A673 (cell line): ENCODE results near the gene BTBD19. TPM values are rescaled to one million over a fixed set of nuclear protein-coding genes. Genes with fewer than 3 reads are reported as not detected.

ENCODE experiments used
- BruUV-seq: library from RNA; stranded (reverse); fragments of 400-500 nt; replicated peaks from 2 replicates; lab custom pipeline; 2021; lab: Mats Ljungman, UMichigan
- CTCF ChIA-PET: fragments of 300-600 bp; sonication (Branson Sonifier 250); formaldehyde crosslinking; loops from one replicate; lab custom pipeline; 2022; ENCODE audit warnings: antibody characterized with exemption; lab: Charles Lee
- POLR2A ChIA-PET: fragments of 300-600 bp; sonication (Branson Sonifier 250); formaldehyde crosslinking; loops from one replicate; lab custom pipeline; 2022; ENCODE audit warnings: antibody characterized with exemption; ENCODE audit not compliant: low non-redundant PET; lab: Charles Lee
- DNase-seq: peaks from one replicate; pipeline ENCODE4 v3.0.0-alpha.2; 2015; ENCODE audit warnings: low spot score
- H3K27ac ChIP-seq: fragments of 200-600 bp; sonication (generic); 2 replicates; pipeline ENCODE4 v1.5.1; 2016; ENCODE audit warnings: mixed run types, low read depth, mild to moderate bottlenecking, mixed read lengths, antibody characterized with exemption, low read length; ENCODE audit not compliant: poor library complexity, severe bottlenecking
- H3K27me3 ChIP-seq: fragments of 200-600 bp; sonication (generic); replicated peaks from 2 replicates; pipeline ENCODE4 v1.6.1; 2017; ENCODE audit warnings: mixed run types, low read depth, mild to moderate bottlenecking, mixed read lengths, antibody characterized with exemption, low read length; ENCODE audit not compliant: insufficient read depth, poor library complexity
- H3K36me3 ChIP-seq: fragments of 200-600 bp; sonication (generic); 2 replicates; pipeline ENCODE4 v1.6.1; 2016; ENCODE audit warnings: mixed run types, mild to moderate bottlenecking, mixed read lengths, antibody characterized with exemption, low read length; ENCODE audit not compliant: insufficient read depth, poor library complexity, severe bottlenecking
- H3K4me1 ChIP-seq: fragments of 200-600 bp; sonication (generic); 2 replicates; pipeline ENCODE4 v1.6.1; 2017; ENCODE audit warnings: mixed run types, mild to moderate bottlenecking, mixed read lengths, antibody characterized with exemption, low read length; ENCODE audit not compliant: insufficient read depth, poor library complexity, severe bottlenecking
- H3K4me3 ChIP-seq: fragments of 200-600 bp; sonication (generic); 2 replicates; pipeline ENCODE4 v1.5.1; 2016; ENCODE audit warnings: low read depth, mixed run types, mild to moderate bottlenecking, mixed read lengths, low read length; ENCODE audit not compliant: poor library complexity, severe bottlenecking
- H3K9me3 ChIP-seq: fragments of 200-600 bp; sonication (generic); 2 replicates; pipeline ENCODE4 v1.6.1; 2016; ENCODE audit warnings: mixed run types, low read depth, mild to moderate bottlenecking, mixed read lengths, antibody characterized with exemption, low read length; ENCODE audit not compliant: poor library complexity, severe bottlenecking
- EZH2 ChIP-seq: fragments of 200-600 bp; sonication (generic); IDR thresholded peaks from 2 replicates; pipeline ENCODE4 v1.6.1; 2017; ENCODE audit warnings: borderline replicate concordance, low read depth, mild to moderate bottlenecking, mixed read lengths, antibody characterized with exemption, low read length; ENCODE audit not compliant: poor library complexity, severe bottlenecking
- intact Hi-C: fragments of 100-400 bp; cut with micrococcal nuclease; formaldehyde crosslinking; loops from one replicate; pipeline ENCODE4 v1.10.0; 2022; ENCODE audit not compliant: unreplicated experiment
- total RNA-seq: library from RNA; stranded (reverse); gene quantifications from 2 replicates; pipeline ENCODE4 v1.2.3, GENCODE V29; 2021
- TF ChIP-seq, protein P1 (sequence below): fragments of 300-800, 200-600 bp; sonication (generic); conservative IDR thresholded peaks from 2 replicates; pipeline ENCODE4 v1.5.1; 2017; ENCODE audit warnings: low read depth, mild to moderate bottlenecking, antibody characterized with exemption, low read length, moderate library complexity, mixed read lengths

The BTBD19 gene
- total RNA-seq, 1 experiment from 2014 or later, result 10.3 TPM

DNA sequence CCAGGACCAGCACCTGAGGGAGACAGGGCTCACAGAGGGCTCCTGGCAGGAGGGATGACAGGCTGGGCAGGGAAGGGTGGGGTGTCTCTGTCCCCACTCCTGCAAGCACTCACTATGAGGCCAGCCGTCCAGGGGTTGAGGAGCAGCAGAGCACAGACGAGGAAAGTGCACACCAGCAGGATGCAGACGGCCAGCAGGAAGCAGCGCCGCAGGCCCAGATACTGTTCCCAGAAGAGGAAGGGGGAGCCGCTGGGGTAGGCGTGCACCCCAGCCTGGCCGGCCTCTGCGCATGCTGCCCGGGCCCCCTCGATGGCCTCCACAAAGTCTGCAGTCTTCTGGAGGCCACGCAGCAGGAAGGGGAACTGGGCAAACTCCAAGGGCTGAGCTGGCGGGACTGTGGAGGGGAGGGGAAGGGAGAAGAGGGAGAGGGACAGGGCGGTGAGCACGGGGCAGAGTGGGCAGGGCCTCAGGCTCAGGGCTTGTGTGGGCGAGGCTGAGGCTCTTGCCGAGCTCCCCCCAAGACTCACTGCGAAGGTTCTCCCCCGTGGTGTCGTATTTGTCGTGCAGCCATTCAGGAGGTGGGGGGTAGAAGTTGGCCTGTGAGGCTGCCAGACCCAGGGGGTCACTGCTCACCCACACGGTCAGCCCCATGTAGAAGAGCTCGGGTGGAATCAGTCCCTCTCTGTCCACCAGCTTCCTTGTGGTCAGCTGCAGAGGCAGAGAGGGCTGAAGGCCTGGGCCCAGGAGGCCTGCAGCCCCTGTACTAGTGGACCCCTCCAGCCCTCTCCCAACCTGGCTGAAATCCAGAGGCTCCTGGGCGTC lies 18.3 kb downstream of the BTBD19 start:
- H3K36me3 ChIP-seq, result no peaks in the 10 kb centered on the region
- ChIA-PET POLR2A (interaction anchor here (0.6 kb wide), 1 partner anchor 1817 kb away, joined by 3 read pairs; no protein-coding TSS in a partner anchor), CTCF (no interaction called here)
- no peak overlapping the region for H3K27ac ChIP-seq
- peaks cover 11% of the 10 kb centered on the region for H3K4me1 ChIP-seq
- H3K9me3 ChIP-seq, result no peaks in the 10 kb centered on the region
- no peak for DNase-seq
- BruUV-seq, result no TSS peak
- no peak overlapping the region for H3K4me3 ChIP-seq
- intact Hi-C loops, result no loop called here
- no peaks in the 10 kb centered on the region for H3K27me3 ChIP-seq
- TF ChIP-seq, protein P1, sequence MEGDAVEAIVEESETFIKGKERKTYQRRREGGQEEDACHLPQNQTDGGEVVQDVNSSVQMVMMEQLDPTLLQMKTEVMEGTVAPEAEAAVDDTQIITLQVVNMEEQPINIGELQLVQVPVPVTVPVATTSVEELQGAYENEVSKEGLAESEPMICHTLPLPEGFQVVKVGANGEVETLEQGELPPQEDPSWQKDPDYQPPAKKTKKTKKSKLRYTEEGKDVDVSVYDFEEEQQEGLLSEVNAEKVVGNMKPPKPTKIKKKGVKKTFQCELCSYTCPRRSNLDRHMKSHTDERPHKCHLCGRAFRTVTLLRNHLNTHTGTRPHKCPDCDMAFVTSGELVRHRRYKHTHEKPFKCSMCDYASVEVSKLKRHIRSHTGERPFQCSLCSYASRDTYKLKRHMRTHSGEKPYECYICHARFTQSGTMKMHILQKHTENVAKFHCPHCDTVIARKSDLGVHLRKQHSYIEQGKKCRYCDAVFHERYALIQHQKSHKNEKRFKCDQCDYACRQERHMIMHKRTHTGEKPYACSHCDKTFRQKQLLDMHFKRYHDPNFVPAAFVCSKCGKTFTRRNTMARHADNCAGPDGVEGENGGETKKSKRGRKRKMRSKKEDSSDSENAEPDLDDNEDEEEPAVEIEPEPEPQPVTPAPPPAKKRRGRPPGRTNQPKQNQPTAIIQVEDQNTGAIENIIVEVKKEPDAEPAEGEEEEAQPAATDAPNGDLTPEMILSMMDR, result no peak
- no peak for TF ChIP-seq EZH2

DNA sequence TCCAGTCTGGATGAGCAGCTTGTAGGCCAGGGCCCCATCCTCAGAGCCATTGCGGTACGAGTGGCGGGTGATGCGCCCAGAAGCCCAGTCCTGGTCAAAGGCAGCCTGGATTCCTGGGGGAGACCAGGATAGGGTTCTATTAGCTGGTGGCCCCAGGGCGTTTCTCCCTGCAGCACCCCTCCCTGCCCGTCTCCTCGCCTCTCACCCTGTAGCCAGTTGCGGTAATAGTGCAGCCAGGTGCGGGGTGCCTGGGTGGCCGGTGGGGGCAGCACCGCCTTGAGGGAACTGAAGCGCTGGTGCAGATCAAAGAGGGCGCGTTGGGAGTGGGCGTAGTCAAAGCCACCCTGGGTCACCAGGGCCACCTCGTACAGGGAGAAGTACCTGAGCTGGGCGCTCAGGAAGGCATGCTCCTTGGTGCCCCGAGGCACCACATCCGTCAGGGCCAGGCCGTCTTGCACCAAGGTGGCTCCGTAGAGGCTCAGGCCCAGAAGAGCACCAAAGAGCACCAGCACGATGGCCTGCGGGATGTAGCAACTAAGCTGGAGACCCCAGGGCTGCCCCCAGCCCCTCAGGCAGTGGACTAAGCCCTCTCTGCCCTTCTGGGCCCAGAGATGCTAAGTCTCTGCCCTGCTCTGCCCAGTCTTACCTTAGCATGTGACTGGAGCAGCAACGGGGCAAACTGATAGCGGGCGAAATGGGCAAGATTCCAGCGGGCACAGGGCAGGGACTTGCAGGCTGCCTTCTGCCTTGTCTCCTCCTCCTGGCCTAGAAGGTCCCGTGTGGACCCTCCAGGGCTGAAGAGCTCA lies 19.1 kb downstream of the BTBD19 start:
- Histone ChIP-seq H3K27me3 (no peaks in the 10 kb centered on the region), H3K4me3 (no peak overlapping the region), H3K4me1 (peaks cover 13% of the 10 kb centered on the region), H3K27ac (no peak overlapping the region), H3K36me3 (no peaks in the 10 kb centered on the region), H3K9me3 (no peaks in the 10 kb centered on the region)
- BruUV-seq, result no TSS peak
- DNase-seq, result no peak
- intact Hi-C loops, result no loop called here
- TF ChIP-seq, protein P1, result no peak
- TF ChIP-seq EZH2, result no peak
- CTCF ChIA-PET, result interaction anchor here (0.5 kb wide), 1 partner anchor 28 kb away, joined by 3 read pairs; the partner anchor contains the start of gene PLK3
- POLR2A ChIA-PET, result no interaction called here

DNA sequence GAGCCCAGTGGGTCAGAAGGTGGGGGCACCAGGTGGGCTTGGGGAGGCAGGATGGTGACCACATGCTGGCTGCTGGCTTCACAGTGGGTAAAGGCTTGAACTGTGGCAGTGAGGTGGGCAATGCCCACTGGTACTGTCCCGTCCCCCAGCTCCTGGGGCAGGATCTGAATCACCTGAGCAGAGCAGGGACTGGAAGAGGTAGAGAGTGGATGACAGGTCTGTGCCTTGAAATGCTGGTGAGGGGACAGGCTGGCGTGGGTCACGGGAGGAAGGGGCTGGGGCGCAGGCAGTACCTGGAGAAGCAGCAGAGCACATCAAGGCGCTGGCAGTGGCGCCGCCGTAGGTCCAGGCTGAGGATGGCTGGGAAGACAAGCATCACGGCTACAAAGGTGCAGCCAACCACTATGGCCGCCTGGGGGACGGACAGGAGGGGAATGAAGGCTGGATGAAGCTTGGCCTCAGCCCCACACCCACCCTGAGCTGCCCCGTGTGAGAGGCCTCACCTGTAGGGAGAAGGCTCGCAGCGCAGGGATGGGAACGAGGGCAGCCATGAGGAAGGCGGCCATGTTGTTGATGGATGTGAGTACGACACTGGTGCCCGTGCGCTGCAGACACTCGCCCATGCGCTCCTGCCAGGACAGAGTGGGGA lies 19.8 kb downstream of the BTBD19 start:
- no peak for TF ChIP-seq EZH2
- TF ChIP-seq, protein P1, result no peak
- no TSS peak for BruUV-seq
- H3K27me3 ChIP-seq, result no peaks in the 10 kb centered on the region
- ChIA-PET POLR2A (no interaction called here), CTCF (no interaction called here)
- H3K27ac ChIP-seq, result no peak overlapping the region
- H3K4me1 ChIP-seq, result peaks cover 13% of the 10 kb centered on the region
- no peaks in the 10 kb centered on the region for H3K9me3 ChIP-seq
- no peak overlapping the region for H3K4me3 ChIP-seq
- intact Hi-C loops, result no loop called here
- H3K36me3 ChIP-seq, result no peaks in the 10 kb centered on the region
- no peak for DNase-seq
